ENCODE results near the gene THSD4.
A peak's percentile ranks its signal among the peaks of the same experiment; 100 is the strongest.

The THSD4 gene

DNA sequence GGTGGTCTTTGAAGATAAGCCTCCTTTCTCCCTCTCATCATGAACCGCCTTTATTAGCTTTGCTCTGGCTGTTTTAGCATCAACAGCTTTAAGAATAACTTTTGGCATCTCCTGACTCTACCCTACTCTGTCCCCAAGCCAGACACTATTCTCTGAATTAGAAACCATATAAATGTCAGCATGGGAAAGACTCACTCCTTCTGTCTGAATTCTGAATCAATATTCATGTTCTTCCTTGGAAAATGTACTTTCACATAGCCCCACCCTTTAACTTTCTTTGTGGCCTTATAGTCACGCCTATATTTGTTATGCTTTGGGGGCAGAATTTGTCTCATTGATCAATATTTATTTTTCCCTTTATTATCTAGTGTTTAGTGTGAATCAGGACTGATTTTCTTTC lies 563.3 kb downstream of the THSD4 start:
- H3K36me3 Mint-ChIP-seq (ENCODE audit: low read depth): no peaks in the 10 kb centered on the region
- peaks cover 17% of the 10 kb centered on the region for H3K4me1 Mint-ChIP-seq
- no peaks in the 10 kb centered on the region for H3K9me3 Mint-ChIP-seq
- H3K4me3 Mint-ChIP-seq: no peak overlapping the region
- peaks cover 14% of the 10 kb centered on the region for H3K27me3 Mint-ChIP-seq
- DNase-seq (no peak), ATAC-seq (no peak)
- no peak overlapping the region for H3K27ac Mint-ChIP-seq

DNA sequence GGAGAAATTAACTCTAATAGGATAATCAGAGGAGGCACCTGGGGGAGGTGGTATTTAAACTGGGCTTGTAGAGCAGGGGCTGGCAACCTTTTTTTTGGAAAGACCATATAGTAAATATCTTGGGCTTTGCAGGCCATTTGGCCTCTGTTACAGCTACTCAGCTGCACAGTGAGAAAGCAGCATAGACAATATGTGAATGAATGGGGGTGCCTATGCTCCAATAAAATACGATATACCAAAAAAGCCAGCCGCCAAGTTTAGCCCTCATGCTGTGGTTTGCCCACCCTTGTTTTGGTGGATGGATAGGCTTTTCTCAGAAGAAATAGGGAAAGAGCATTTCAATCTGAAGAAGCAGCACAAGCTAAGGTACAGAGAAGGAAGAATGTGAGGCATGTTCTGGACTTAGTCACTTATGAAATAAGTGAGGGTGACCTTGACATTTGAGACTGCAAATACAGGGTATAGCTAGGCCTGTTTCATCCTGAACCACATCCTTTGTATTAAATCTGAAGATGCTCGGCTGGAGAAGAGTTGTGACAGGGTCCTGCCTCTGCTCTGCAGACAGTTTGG lies 564.0 kb downstream of the THSD4 start:
- ATAC-seq: peak; percentile 33
- H3K9me3 Mint-ChIP-seq: no peaks in the 10 kb centered on the region
- H3K4me3 Mint-ChIP-seq: no peak overlapping the region
- H3K27me3 Mint-ChIP-seq: peaks cover 11% of the 10 kb centered on the region
- H3K4me1 Mint-ChIP-seq: peaks cover 17% of the 10 kb centered on the region
- no peak for DNase-seq
- H3K36me3 Mint-ChIP-seq (ENCODE audit: low read depth): no peaks in the 10 kb centered on the region
- H3K27ac Mint-ChIP-seq: no peak overlapping the region

DNA sequence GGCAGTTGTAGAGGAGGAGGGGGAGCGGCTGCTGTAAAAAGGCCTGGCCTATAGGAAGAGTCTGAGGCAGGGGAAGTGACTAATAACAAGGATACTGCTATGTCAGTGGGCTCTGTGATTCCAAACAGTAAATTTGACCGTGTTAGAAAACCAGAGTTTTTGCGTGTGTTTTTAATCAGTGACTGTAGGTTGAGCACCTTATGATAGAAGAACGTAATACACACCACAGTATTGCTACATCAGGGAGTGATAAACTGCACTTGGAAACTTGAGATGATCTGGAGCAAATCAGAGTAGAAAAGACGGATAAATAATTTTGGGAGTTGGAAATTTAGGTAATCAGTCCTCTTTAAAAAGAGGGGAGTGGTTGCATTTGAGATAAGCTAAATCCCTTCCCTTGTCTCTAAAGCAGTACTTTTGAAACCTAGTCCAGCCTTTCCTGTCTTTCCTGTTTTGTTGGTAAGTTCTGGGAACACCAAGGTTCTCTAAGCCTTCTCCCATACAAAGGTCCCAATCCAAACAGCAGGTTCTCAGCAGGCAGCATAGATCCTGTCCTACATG lies 564.6 kb downstream of the THSD4 start:
- H3K36me3 Mint-ChIP-seq (ENCODE audit: low read depth): no peaks in the 10 kb centered on the region
- H3K9me3 Mint-ChIP-seq: no peaks in the 10 kb centered on the region
- H3K27ac Mint-ChIP-seq: no peak overlapping the region
- no peak overlapping the region for H3K4me3 Mint-ChIP-seq
- DNase-seq (no peak), ATAC-seq (no peak)
- peaks cover 11% of the 10 kb centered on the region for H3K27me3 Mint-ChIP-seq
- peaks cover 17% of the 10 kb centered on the region for H3K4me1 Mint-ChIP-seq

DNA sequence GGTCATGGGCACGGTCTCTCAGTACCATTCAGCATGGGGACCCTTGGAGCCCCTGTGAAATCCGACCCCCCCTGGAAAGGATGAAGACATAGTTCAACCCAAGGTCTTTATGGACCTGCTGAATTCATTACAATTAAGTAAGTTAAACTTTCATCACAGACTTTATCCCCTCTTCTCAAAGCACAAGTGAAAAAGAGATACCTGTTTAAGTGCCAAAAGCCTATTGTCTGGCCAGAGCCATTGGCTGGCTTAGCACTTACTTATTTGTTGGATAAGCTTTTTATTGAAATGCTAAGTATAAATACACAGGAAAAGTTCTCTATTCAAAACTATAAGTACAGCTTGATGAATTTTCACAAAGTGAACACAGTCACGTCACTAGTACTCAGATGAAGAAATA lies 566.7 kb downstream of the THSD4 start:
- H3K9me3 Mint-ChIP-seq: no peaks in the 10 kb centered on the region
- no peak for ATAC-seq
- no peaks in the 10 kb centered on the region for H3K36me3 Mint-ChIP-seq (ENCODE audit: low read depth)
- H3K4me3 Mint-ChIP-seq: no peak overlapping the region
- peaks cover 14% of the 10 kb centered on the region for H3K4me1 Mint-ChIP-seq
- H3K27ac Mint-ChIP-seq: no peak overlapping the region
- no peak for DNase-seq
- peaks cover 6% of the 10 kb centered on the region for H3K27me3 Mint-ChIP-seq

DNA sequence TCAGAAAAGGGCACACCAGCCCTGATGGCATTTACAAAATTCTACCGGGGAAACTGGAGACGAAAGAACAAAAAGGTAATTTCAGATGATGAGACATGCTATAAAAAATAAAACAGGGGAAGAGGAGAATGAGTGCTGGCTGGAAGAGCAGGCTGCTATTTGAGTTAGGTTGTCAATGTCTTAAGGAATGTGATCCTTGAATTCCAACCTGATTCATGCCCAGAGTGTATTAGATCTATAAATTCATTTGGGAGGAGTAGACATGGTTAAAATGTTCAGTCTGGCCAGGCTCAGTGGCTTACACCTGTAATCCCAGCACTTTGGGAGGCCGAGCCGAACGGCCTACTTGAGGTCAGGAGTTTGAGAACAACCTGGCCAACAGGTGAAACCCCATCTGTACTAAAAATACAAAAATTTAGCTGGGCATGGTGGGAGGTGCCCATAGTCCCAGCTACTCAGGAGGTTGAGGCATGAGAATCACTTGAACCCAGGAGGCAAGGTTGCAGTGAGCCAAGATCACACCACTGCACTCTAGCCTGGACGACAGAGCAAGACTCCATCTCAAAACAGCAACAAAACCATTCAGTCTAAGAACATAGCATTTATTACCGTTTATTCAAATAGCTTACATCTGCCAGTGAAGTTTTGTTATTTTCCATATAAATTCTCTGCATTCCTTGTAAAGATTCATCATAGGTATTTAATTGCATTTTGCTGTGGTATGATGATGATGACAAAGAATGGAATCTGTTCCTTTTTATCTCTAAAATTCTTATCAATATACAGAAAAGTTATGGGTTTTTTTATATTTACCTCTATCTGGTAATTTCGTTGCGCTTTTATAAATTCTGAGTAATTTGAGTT lies 568.4 kb downstream of the THSD4 start:
- Mint-ChIP-seq H3K27ac (no peak overlapping the region), H3K9me3 (no peaks in the 10 kb centered on the region), H3K4me1 (peaks cover 3% of the 10 kb centered on the region), H3K4me3 (no peak overlapping the region), H3K36me3 (ENCODE audit: low read depth) (no peaks in the 10 kb centered on the region), H3K27me3 (peaks cover 15% of the 10 kb centered on the region)
- DNase-seq (no peak), ATAC-seq (no peak)

DNA sequence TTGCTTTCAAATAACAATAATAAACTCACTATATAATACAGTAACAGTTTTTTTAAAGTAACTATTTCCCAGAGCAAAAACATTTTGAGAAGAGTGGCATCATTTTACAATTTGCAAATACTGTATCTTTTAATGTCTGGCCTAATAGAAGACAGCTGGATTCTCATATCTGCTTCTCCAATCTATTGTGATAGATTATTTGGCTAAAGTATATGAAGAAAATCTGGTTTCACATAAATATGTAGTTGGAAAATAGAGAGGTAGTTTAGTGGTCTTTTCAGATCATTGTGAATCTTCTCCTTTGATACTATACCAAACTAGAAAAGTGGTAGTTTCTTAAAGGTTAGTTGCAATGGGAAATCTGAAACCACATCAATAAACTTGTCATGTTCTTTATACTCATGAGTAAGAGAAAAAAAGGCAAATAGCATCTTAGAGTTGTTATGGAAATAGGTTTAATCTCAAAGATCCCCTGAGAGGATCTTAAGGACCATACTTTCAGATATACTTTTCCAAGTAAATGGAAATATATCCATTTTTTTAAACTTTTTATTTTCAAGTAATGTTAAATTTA lies 570.2 kb downstream of the THSD4 start:
- no peak for ATAC-seq
- Mint-ChIP-seq H3K4me1 (peaks cover 3% of the 10 kb centered on the region), H3K9me3 (no peaks in the 10 kb centered on the region), H3K27me3 (peaks cover 17% of the 10 kb centered on the region), H3K27ac (no peak overlapping the region), H3K36me3 (ENCODE audit: low read depth) (no peaks in the 10 kb centered on the region), H3K4me3 (no peak overlapping the region)
- DNase-seq: no peak

DNA sequence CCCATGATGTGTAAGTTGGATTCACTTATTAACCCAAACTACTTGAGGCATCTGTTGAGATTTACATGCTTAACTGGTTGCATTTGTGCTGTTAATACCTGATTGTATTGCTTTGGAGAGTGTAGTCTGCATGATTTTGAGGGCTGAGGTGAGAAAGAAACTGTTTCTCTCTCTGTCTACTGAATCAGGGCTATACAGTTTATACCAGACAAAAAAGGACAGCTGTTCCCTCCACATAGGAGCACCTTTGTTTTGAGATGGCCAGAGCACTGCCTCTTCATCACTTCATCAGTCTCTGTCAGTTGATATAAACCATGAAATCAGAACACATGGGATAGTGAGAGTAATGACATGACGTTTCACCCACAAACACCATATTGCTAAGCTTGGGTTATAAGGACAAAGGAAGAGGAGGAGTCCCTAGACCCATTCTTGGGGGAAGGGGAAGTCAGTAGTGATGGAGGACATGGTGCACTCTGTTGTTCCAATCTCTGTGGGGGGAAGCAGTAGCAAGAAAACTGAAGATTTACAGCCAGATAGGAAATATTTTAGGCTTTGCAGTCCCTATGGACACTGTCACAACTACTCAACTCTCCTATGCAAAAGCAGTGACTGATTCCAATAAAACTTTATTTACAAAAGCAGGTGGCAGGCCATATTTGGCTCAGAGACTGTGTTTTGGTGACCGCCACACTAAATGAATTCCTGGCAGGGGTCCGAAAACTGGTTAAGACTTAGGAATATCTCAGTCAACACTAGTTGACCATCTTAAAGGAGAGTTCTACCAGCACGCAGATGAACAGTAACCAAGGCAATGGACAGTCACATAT lies 571.2 kb downstream of the THSD4 start:
- no peak for DNase-seq
- peaks cover 3% of the 10 kb centered on the region for H3K4me1 Mint-ChIP-seq
- peaks cover 17% of the 10 kb centered on the region for H3K27me3 Mint-ChIP-seq
- no peak overlapping the region for H3K27ac Mint-ChIP-seq
- no peak for ATAC-seq
- no peaks in the 10 kb centered on the region for H3K9me3 Mint-ChIP-seq
- H3K4me3 Mint-ChIP-seq: no peak overlapping the region
- no peaks in the 10 kb centered on the region for H3K36me3 Mint-ChIP-seq (ENCODE audit: low read depth)

DNA sequence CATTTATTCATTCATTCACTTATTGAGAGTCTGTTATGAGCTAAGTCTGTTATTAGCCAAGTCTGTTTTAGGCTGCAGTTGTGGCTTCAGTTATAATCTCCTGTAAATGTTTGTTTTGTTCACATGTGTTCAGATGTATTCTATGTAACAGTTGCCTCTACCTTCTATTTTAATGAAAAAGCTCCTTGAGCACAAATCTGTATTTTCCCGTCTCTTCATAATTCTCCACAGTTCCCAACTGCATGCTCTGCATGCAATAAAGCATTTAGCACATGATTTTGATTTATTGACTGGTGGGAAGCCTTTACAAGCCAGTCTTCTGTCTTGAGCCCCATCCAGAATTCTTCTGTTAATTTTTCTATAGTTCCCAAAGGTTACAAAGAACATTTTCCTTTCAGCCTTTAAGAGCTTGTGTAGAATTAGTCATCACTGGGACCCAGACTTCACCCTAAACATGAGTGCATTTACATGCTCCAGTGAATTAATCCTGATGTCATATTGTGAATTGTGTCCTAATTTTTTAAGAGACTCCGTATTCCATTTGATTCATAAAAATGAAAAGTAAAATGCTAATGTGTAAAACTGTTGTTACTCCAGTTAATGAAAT lies 572.7 kb downstream of the THSD4 start:
- H3K9me3 Mint-ChIP-seq: no peaks in the 10 kb centered on the region
- DNase-seq (no peak), ATAC-seq (no peak)
- peaks cover 25% of the 10 kb centered on the region for H3K27me3 Mint-ChIP-seq
- H3K36me3 Mint-ChIP-seq (ENCODE audit: low read depth): no peaks in the 10 kb centered on the region
- H3K4me1 Mint-ChIP-seq: peaks cover 3% of the 10 kb centered on the region
- H3K27ac Mint-ChIP-seq: no peak overlapping the region
- no peak overlapping the region for H3K4me3 Mint-ChIP-seq

DNA sequence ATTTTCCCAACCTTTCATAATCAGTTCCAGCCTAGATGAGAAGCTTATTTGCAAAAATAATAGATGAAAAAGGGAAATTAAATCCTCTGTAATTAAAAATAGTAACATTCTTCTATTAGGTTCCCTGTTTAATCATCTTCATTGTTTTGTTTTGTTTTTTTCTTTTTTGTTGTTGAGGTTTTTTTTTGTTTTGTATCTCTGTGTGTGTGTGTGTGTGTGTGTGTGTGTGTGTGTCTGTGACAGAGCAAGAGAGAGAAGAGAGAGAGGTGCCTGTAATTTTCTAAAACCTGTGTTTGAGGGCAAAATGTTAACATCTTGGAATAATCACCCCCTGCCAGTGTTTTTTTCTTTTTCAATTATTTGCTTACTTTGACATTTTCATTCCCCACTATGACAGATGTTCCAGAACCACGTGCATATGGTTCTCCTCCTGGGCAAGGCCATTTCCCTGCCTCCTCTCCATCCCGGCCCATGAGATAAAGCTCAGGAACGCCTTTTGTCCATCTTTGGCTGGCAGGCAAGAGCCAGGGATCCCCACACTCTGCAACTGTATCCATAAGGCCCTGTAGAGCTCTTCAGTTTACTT lies 573.3 kb downstream of the THSD4 start:
- no peaks in the 10 kb centered on the region for H3K9me3 Mint-ChIP-seq
- no peaks in the 10 kb centered on the region for H3K36me3 Mint-ChIP-seq (ENCODE audit: low read depth)
- peaks cover 3% of the 10 kb centered on the region for H3K4me1 Mint-ChIP-seq
- peaks cover 19% of the 10 kb centered on the region for H3K27me3 Mint-ChIP-seq
- no peak overlapping the region for H3K27ac Mint-ChIP-seq
- H3K4me3 Mint-ChIP-seq: no peak overlapping the region
- no peak for DNase-seq
- no peak for ATAC-seq

DNA sequence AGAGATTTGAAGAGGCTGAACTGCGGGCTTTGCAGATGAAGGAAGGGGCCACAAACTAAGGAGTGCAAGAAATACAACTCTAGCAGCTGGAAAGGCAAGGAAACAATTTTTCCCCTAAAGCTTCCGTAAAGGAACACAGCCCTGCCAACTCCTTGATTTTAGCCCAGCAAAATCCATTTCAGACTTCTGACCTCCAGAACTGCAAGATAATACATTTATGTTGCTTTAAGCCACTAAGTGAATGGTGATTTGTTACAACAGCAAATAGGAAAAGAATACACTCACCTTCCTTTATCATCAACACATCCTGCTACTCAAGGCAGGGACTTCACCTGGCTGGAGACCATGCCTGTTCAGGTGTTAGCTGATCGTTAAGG lies 575.8 kb downstream of the THSD4 start:
- H3K4me1 Mint-ChIP-seq: no peaks in the 10 kb centered on the region
- H3K4me3 Mint-ChIP-seq: no peak overlapping the region
- H3K27ac Mint-ChIP-seq: no peak overlapping the region
- DNase-seq (no peak), ATAC-seq (no peak)
- H3K9me3 Mint-ChIP-seq: no peaks in the 10 kb centered on the region
- H3K36me3 Mint-ChIP-seq (ENCODE audit: low read depth): no peaks in the 10 kb centered on the region
- H3K27me3 Mint-ChIP-seq: peaks cover 24% of the 10 kb centered on the region

DNA sequence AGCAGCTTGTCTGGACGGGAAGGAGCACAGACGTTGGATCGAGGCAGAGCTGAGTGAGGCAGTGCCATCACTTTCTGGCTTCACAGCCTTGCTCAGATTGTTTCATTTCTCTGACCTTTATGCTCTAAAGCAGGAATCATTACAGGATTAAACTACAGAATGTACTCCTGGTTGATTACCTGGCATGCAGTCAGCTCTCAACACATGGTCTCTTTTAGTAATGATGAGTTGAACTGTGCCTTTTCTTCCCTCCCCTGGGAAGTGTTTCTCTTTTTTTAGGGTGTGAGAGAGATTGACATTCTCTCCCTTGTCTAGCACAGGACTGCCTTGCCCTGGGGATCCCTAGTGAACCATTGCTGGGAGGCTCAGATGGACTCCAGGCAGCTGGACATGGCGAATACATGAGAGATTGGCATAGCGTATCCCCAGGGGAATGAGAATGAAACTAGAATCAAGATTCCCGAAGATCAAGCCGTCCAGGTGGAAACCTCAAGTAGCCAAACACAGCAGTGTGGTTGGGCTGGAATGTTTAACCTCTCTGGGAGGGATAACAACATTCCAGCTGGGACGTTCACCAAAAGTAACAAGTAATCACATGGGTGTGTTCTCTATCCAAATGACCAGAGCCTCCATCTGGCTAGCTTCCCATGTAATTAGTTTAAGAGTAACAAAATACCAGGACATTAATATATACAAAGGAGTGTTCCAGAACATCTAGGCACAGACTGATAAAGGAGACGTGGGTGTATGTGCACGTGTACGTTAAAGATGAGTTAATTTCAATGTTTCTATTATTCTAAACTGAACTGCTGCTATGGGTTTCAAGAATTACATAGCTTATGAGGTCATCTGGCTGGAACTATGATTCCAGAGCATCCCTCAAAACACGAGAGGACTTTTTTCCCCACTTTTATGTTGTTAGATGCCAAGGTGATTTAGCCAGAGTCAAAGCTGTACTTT lies 576.5 kb downstream of the THSD4 start:
- no peaks in the 10 kb centered on the region for H3K9me3 Mint-ChIP-seq
- no peaks in the 10 kb centered on the region for H3K36me3 Mint-ChIP-seq (ENCODE audit: low read depth)
- ATAC-seq: no peak
- no peak overlapping the region for H3K27ac Mint-ChIP-seq
- H3K4me3 Mint-ChIP-seq: no peak overlapping the region
- DNase-seq: no peak
- no peaks in the 10 kb centered on the region for H3K4me1 Mint-ChIP-seq
- peaks cover 30% of the 10 kb centered on the region for H3K27me3 Mint-ChIP-seq

DNA sequence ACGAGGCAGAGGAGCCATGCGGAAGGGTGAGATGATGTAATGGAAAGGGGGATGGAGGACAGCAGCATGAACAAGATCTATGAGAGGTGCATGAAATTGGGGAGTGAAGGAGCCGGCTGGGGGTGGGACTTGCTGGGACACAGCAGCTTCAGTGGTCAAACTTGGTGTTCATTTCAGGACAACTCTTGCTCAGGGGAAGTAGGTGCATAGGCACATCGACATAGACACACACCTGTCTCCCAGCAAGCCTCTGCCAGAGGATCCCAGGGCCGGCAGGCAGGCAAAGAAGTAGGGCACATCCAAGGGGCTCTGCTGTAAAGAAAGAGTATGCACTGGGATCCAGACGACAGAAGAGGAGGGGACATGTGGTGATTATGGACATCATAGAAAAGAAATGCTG lies 582.0 kb downstream of the THSD4 start:
- Mint-ChIP-seq H3K27me3 (peaks cover 25% of the 10 kb centered on the region), H3K4me1 (no peaks in the 10 kb centered on the region), H3K9me3 (no peaks in the 10 kb centered on the region), H3K36me3 (ENCODE audit: low read depth) (no peaks in the 10 kb centered on the region), H3K4me3 (no peak overlapping the region), H3K27ac (no peak overlapping the region)
- DNase-seq (no peak), ATAC-seq (no peak)

DNA sequence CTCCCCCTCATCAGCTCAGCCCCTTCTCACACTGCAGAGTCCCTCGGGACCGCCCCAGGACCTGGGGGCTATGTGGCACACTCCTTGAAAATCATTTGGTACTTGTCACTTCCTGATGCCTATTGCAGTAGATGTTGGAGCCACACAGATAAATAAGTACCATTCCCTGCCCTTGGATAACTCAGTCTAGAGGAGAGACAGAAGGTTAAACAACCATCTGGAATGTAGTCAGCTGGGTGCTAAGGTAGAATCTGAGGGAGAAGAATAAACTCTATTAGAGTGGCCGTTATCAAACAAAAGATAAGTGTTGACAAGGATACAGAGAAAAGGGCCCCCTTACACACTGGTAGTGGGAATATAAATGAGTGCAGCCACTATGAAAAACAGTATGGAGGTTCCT lies 582.8 kb downstream of the THSD4 start:
- no peaks in the 10 kb centered on the region for H3K9me3 Mint-ChIP-seq
- no peaks in the 10 kb centered on the region for H3K36me3 Mint-ChIP-seq (ENCODE audit: low read depth)
- no peaks in the 10 kb centered on the region for H3K4me1 Mint-ChIP-seq
- H3K4me3 Mint-ChIP-seq: no peak overlapping the region
- H3K27me3 Mint-ChIP-seq: peaks cover 21% of the 10 kb centered on the region
- DNase-seq (no peak), ATAC-seq (no peak)
- no peak overlapping the region for H3K27ac Mint-ChIP-seq

Measured in activated naive CD8-positive, alpha-beta T cell treated with anti-CD3 and anti-CD28 coated beads, Interleukin-2, amount 50 U/mL, for 24 hours (primary cell).